Vagina (tissue), 2 donors: ENCODE data around the gene RAI2. TPM values are rescaled to one million over a fixed set of nuclear protein-coding genes. Genes with fewer than 3 reads are reported as not detected.

Experiments
- DNase-seq, 2 donors: peaks; one replicate each; pipeline ENCODE4 v3.0.0-alpha.2; 2017; ENCODE audit errors: extremely low spot score in 2 of 2
- H3K27ac ChIP-seq: fragments of 200-600 bp; sonication (generic); one replicate; pipeline ENCODE4 v1.5.1; 2019
- H3K27me3 ChIP-seq: fragments of 200-600 bp; sonication (generic); one replicate; pipeline ENCODE4 v1.5.1; 2019
- H3K36me3 ChIP-seq, 2 donors: fragments of 200-600 bp; sonication (generic); one replicate each; pipeline ENCODE4 v1.5.1; 2017 to 2019
- H3K4me1 ChIP-seq: fragments of 200-600 bp; sonication (generic); one replicate; pipeline ENCODE4 v1.5.1; 2019
- H3K4me3 ChIP-seq, 2 donors: fragments of 200-600 bp; sonication (generic); 1 replicate in 1 of 2; 2 replicates in 1 of 2; pipeline ENCODE4 v1.5.1; 2016 to 2019
- H3K9me3 ChIP-seq: fragments of 200-600 bp; sonication (generic); one replicate; pipeline ENCODE4 v1.5.1; 2019
- POLR2A ChIP-seq, 2 donors: fragments of 450-650 bp; IDR thresholded peaks; one replicate each; pipeline ENCODE4 v1.6.1; 2017; ENCODE audit warnings: antibody characterized with exemption in 2 of 2, mild to moderate bottlenecking in 2 of 2, moderate library complexity in 2 of 2
- POLR2AphosphoS5 ChIP-seq, 2 donors: sonication (generic); formaldehyde crosslinking; IDR thresholded peaks; one replicate each; pipeline ENCODE4 v1.9.0; 2017; ENCODE audit warnings: antibody characterized with exemption in 2 of 2, mild to moderate bottlenecking in 2 of 2, low read depth in 1 of 2; ENCODE audit not compliant: insufficient read depth in 1 of 2
- intact Hi-C: fragments of 100-400 bp; cut with DNase I; formaldehyde crosslinking; loops from one replicate; pipeline ENCODE4 v1.15.1; 2023
- total RNA-seq: library from RNA; depleted of rRNA; stranded (reverse); fragments of >200 nt; gene quantifications from one replicate; pipeline ENCODE4 v1.2.3, GENCODE V29; 2016
- TF ChIP-seq, protein P1 (sequence below), 3 experiments: fragments of 450-650 bp in 2 of 3; fragments of 200-600 bp in 1 of 3; sonication (generic) in 1 of 3; IDR thresholded peaks; one replicate each; pipeline ENCODE4 v1.5.1; 2017 to 2019; ENCODE audit warnings: antibody characterized with exemption in 3 of 3, mild to moderate bottlenecking in 2 of 3, moderate library complexity in 2 of 3

RAI2 gene
- total RNA-seq, 1 donor from 2014 or later: 47.4 TPM

GRCh38 chrX:17830211-17830610 is 30.9 kb downstream of the RAI2 start:
- DNase-seq: no peak
- Histone ChIP-seq H3K9me3 (no peaks in the 10 kb centered on the region), H3K4me3 (no peak overlapping the region), H3K36me3 (no peaks in the 10 kb centered on the region), H3K27ac (peak overlapping the region; percentile 66), H3K27me3 (no peaks in the 10 kb centered on the region), H3K4me1 (no peaks in the 10 kb centered on the region)
- intact Hi-C loops: no loop called here
- TF ChIP-seq POLR2A (IDR thresholded peaks at IDR 0.05): no peak
- TF ChIP-seq, protein P1, sequence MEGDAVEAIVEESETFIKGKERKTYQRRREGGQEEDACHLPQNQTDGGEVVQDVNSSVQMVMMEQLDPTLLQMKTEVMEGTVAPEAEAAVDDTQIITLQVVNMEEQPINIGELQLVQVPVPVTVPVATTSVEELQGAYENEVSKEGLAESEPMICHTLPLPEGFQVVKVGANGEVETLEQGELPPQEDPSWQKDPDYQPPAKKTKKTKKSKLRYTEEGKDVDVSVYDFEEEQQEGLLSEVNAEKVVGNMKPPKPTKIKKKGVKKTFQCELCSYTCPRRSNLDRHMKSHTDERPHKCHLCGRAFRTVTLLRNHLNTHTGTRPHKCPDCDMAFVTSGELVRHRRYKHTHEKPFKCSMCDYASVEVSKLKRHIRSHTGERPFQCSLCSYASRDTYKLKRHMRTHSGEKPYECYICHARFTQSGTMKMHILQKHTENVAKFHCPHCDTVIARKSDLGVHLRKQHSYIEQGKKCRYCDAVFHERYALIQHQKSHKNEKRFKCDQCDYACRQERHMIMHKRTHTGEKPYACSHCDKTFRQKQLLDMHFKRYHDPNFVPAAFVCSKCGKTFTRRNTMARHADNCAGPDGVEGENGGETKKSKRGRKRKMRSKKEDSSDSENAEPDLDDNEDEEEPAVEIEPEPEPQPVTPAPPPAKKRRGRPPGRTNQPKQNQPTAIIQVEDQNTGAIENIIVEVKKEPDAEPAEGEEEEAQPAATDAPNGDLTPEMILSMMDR (IDR thresholded peaks at IDR 0.05): no peak
- TF ChIP-seq POLR2AphosphoS5 (IDR thresholded peaks at IDR 0.05; ENCODE audit: insufficient read depth in 1 of 2, low read depth in 1 of 2): no peak

GRCh38 chrX:17829566-17829965 is 31.5 kb downstream of the RAI2 start:
- peak overlapping the region; percentile 50 for H3K27ac ChIP-seq
- H3K4me1 ChIP-seq: no peaks in the 10 kb centered on the region
- H3K9me3 ChIP-seq: no peaks in the 10 kb centered on the region
- TF ChIP-seq POLR2AphosphoS5 (IDR thresholded peaks at IDR 0.05; ENCODE audit: insufficient read depth in 1 of 2, low read depth in 1 of 2): peak in 1 of 2 donors; percentile 7
- TF ChIP-seq, protein P1 (IDR thresholded peaks at IDR 0.05): no peak
- H3K27me3 ChIP-seq: no peaks in the 10 kb centered on the region
- intact Hi-C loops: no loop called here
- DNase-seq: no peak
- H3K36me3 ChIP-seq: no peaks in the 10 kb centered on the region
- no peak overlapping the region for H3K4me3 ChIP-seq

DNA sequence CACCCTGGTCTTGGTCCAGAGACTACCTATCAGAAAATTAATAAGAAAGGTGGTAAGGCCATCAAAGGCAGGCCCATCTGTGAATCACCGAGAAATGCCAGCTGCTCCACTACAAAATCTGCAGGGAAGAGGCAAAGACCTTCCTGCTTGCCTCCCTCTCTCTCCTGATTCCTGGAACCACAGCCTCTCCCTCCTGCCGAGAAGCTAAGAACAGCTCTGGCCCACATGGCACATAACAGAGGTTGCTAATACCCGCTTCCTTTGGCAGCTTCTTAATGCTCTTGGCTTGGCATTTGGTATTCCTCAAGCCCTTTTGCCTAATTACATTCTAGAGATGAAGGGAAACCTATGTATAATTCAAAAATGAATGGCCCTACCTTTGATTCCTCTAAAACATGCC is 32.9 kb downstream of the RAI2 start:
- H3K27ac ChIP-seq: peak overlapping the region; percentile 62
- DNase-seq: no peak
- intact Hi-C loops: no loop called here
- H3K27me3 ChIP-seq: no peaks in the 10 kb centered on the region
- TF ChIP-seq POLR2A (IDR thresholded peaks at IDR 0.05): no peak
- TF ChIP-seq, protein P1 (IDR thresholded peaks at IDR 0.05): no peak
- no peak for TF ChIP-seq POLR2AphosphoS5 (IDR thresholded peaks at IDR 0.05; ENCODE audit: insufficient read depth in 1 of 2, low read depth in 1 of 2)
- no peaks in the 10 kb centered on the region for H3K36me3 ChIP-seq
- H3K4me1 ChIP-seq: no peaks in the 10 kb centered on the region
- no peaks in the 10 kb centered on the region for H3K9me3 ChIP-seq
- H3K4me3 ChIP-seq: no peak overlapping the region

DNA sequence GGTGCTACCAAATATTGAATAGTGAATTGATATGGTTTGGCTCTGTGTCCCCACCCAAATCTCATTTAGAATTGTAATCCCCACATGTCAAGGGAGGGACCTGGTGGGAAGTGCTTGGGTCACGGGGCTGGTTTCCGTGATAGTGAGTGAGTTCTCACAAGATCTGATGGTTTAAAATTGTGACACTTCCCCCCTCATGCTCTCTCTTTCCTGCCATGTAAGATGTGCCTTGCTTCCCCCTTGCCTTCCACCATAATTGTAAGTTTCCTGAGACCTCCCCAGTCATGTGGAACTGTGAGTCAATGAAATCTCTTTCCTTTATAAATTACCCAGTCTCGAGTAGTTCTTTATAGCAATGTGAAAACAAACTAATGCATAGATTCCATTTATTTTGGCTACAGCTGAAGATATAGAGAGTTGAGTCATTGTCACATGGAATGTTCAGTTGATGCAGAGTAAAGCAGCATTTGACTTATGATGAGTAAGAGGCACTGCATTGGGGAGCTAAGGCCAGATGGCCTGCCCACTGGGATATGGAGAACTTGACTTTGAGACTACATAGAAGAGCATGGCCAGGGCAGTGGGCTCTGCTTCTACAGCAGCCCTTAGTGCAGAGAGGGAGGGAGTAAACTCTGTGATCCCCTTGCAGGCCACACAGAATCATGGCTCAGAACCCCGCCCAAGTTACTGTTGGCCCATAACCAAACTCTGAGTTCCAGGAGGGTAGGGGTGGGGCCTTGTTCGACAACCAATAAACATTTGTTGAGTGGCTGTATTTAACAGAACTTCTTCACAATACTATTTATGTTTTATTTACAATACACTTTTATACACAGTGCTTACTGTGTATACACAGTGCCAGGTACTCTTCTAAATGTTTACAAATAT is 34.2 kb downstream of the RAI2 start:
- no peaks in the 10 kb centered on the region for H3K9me3 ChIP-seq
- TF ChIP-seq POLR2A (IDR thresholded peaks at IDR 0.05): no peak
- TF ChIP-seq, protein P1 (IDR thresholded peaks at IDR 0.05): no peak
- TF ChIP-seq POLR2AphosphoS5 (IDR thresholded peaks at IDR 0.05; ENCODE audit: insufficient read depth in 1 of 2, low read depth in 1 of 2): no peak
- H3K27ac ChIP-seq: peak overlapping the region; percentile 62
- intact Hi-C loops: no loop called here
- no peaks in the 10 kb centered on the region for H3K4me1 ChIP-seq
- no peaks in the 10 kb centered on the region for H3K36me3 ChIP-seq
- no peak for DNase-seq
- H3K4me3 ChIP-seq: no peak overlapping the region
- no peaks in the 10 kb centered on the region for H3K27me3 ChIP-seq

DNA sequence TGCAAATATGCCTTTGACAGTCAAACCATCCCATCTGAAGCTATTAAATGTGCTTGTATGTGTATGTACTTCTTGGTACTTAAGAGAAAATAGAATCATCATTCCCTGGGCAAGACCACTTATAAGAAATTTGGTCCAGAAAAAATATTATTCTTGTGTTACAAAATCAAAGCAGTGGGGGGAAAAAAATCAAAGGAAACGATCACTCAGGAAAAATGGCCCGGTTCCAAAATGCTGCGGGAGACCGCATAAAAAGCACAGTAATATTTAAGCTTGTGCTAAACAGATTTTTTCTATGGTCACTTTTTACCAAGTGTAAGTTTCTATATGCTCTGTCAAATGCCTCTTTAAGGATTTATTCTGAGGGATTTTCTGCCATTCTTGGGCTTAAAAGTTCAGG is 36.1 kb downstream of the RAI2 start:
- intact Hi-C loops: no loop called here
- no peak for DNase-seq
- H3K4me3 ChIP-seq: no peak overlapping the region
- no peaks in the 10 kb centered on the region for H3K9me3 ChIP-seq
- H3K27me3 ChIP-seq: no peaks in the 10 kb centered on the region
- TF ChIP-seq POLR2A (IDR thresholded peaks at IDR 0.05) (no peak), POLR2AphosphoS5 (IDR thresholded peaks at IDR 0.05; ENCODE audit: insufficient read depth in 1 of 2, low read depth in 1 of 2) (no peak)
- TF ChIP-seq, protein P1 (IDR thresholded peaks at IDR 0.05): no peak
- peaks cover 3% of the 10 kb centered on the region for H3K4me1 ChIP-seq
- no peaks in the 10 kb centered on the region for H3K36me3 ChIP-seq
- peak overlapping the region; percentile 23 for H3K27ac ChIP-seq
